H1 (cell line): ENCODE measurements around the gene MECR. TPM values are rescaled to one million over a fixed set of nuclear protein-coding genes. Genes with fewer than 3 reads are reported as not detected.

ENCODE experiments used
- CTCF ChIA-PET: fragments of 300-600 bp; sonication (Branson Sonifier 250); formaldehyde crosslinking; loops from one replicate; lab custom pipeline; 2021; ENCODE audit not compliant: partially characterized antibody; lab: Charles Lee
- POLR2A ChIA-PET: fragments of 300-600 bp; sonication (Branson Sonifier 250); formaldehyde crosslinking; loops from one replicate; lab custom pipeline; 2021; ENCODE audit warnings: inconsistent platforms; ENCODE audit not compliant: partially characterized antibody; lab: Charles Lee
- DNase-seq, 2 experiments: peaks; one replicate each; pipeline versions ENCODE4 v3.0.0 to v3.0.0-alpha.2; 2010 to 2022; ENCODE audit warnings: low spot score in 2 of 2, low read depth in 1 of 2, mixed read lengths in 1 of 2
- FAIRE-seq: peaks from 2 replicates; lab custom pipeline; 2011; peaks lifted over from hg19 to GRCh38; lab: Jason Lieb, UNC
- H2AFZ ChIP-seq: 2 replicates; pipeline ENCODE4 v1.8.1; 2012; ENCODE audit warnings: low read length, inconsistent platforms
- H2AK5ac ChIP-seq: 2 replicates; pipeline ENCODE4 v1.6.1; 2013; ENCODE audit warnings: low read depth, low read length
- H2BK120ac ChIP-seq: replicated peaks from 2 replicates; pipeline ENCODE3; 2013; ENCODE audit warnings: low read depth, low read length, inconsistent platforms
- H2BK12ac ChIP-seq: 2 replicates; pipeline ENCODE4 v1.6.1; 2013; ENCODE audit warnings: low read depth, low read length
- H2BK15ac ChIP-seq: 2 replicates; pipeline ENCODE4 v1.6.1; 2013; ENCODE audit warnings: low read length
- H2BK20ac ChIP-seq: 2 replicates; pipeline ENCODE4 v1.6.1; 2013; ENCODE audit warnings: low read length
- H2BK5ac ChIP-seq: 2 replicates; pipeline ENCODE4 v1.6.1; 2013; ENCODE audit warnings: low read depth, low read length
- H3K14ac ChIP-seq: 2 replicates; pipeline ENCODE4 v1.6.1; 2013; ENCODE audit warnings: inconsistent platforms; ENCODE audit not compliant: insufficient read length
- H3K18ac ChIP-seq: 2 replicates; pipeline ENCODE4 v1.6.1; 2013; ENCODE audit warnings: low read length; ENCODE audit errors: extremely low read depth
- H3K23ac ChIP-seq: 2 replicates; pipeline ENCODE4 v1.6.1; 2013; ENCODE audit warnings: inconsistent platforms; ENCODE audit not compliant: insufficient read length
- H3K23me2 ChIP-seq: 2 replicates; pipeline ENCODE4 v1.6.1; 2013; ENCODE audit warnings: low read depth, low read length
- H3K27ac ChIP-seq: 2 replicates; pipeline ENCODE4 v1.6.1; 2011; ENCODE audit warnings: low read depth, low read length, inconsistent platforms
- H3K27me3 ChIP-seq, 4 experiments: replicated peaks in 1 of 4; 1 replicate in 1 of 4; 2 replicates in 3 of 4; pipeline versions ENCODE4 v1.6.1 to v1.8.1; 2011 to 2013; ENCODE audit warnings: low read length in 3 of 4, mild to moderate bottlenecking in 3 of 4, inconsistent platforms in 2 of 4, mixed read lengths in 2 of 4, moderate library complexity in 1 of 4; ENCODE audit not compliant: control insufficient read depth in 3 of 4, insufficient read depth in 3 of 4; ENCODE audit errors: extremely low read depth in 1 of 4
- H3K36me3 ChIP-seq, 4 experiments: 2 replicates each; pipeline versions ENCODE4 v1.6.1 to v1.8.1; 2011 to 2013; ENCODE audit warnings: mild to moderate bottlenecking in 4 of 4, low read length in 3 of 4, moderate library complexity in 2 of 4, control low read depth in 1 of 4, inconsistent platforms in 1 of 4; ENCODE audit not compliant: insufficient read depth in 4 of 4, control insufficient read depth in 2 of 4
- H3K4ac ChIP-seq: replicated peaks from 2 replicates; pipeline ENCODE3; 2013; ENCODE audit warnings: low read length, low read depth, mixed read lengths, inconsistent platforms; ENCODE audit not compliant: insufficient read length
- H3K4me1 ChIP-seq, 4 experiments: replicated peaks in 1 of 4; 1 replicate in 1 of 4; 2 replicates in 3 of 4; pipeline versions ENCODE4 v1.6.1 to v1.8.1; 2011 to 2013; ENCODE audit warnings: low read length in 3 of 4, inconsistent platforms in 2 of 4, mixed read lengths in 1 of 4; ENCODE audit not compliant: insufficient read depth in 4 of 4, control insufficient read depth in 3 of 4
- H3K4me2 ChIP-seq, 2 experiments: 2 replicates each; pipeline versions ENCODE4 v1.6.1 to v1.8.1; 2011 to 2013; ENCODE audit warnings: low read depth in 2 of 2, low read length in 2 of 2, control low read depth in 1 of 2, inconsistent platforms in 1 of 2, mild to moderate bottlenecking in 1 of 2; ENCODE audit not compliant: insufficient read depth in 1 of 2
- H3K4me3 ChIP-seq, 4 experiments: fragments of 200-600, 300-600 bp in 1 of 4; sonication (generic), shearing (Covaris generic), sonication (Bioruptor Twin) in 1 of 4; 2 replicates each; pipeline versions ENCODE4 v1.5.1 to v1.8.1; 2011 to 2016; ENCODE audit warnings: low read length in 4 of 4, low read depth in 3 of 4, control low read depth in 2 of 4, inconsistent platforms in 2 of 4, mild to moderate bottlenecking in 2 of 4, mixed read lengths in 1 of 4, moderate library complexity in 1 of 4; ENCODE audit not compliant: insufficient read depth in 2 of 4; ENCODE audit errors: extremely low read depth in 1 of 4
- H3K56ac ChIP-seq: replicated peaks from 2 replicates; pipeline ENCODE3; 2013; ENCODE audit warnings: low read depth, mild to moderate bottlenecking, mixed read lengths, low read length, inconsistent platforms; ENCODE audit not compliant: insufficient read length
- H3K79me1 ChIP-seq: 2 replicates; pipeline ENCODE4 v1.6.1; 2013; ENCODE audit warnings: low read depth, low read length, control low read depth
- H3K79me2 ChIP-seq, 2 experiments: 2 replicates each; pipeline versions ENCODE4 v1.6.1 to v1.8.1; 2012 to 2013; ENCODE audit warnings: low read length in 2 of 2, mild to moderate bottlenecking in 2 of 2, inconsistent platforms in 1 of 2; ENCODE audit not compliant: insufficient read depth in 2 of 2, control insufficient read depth in 1 of 2
- H3K9ac ChIP-seq, 4 experiments: replicated peaks in 1 of 4; 1 replicate in 1 of 4; 2 replicates in 3 of 4; pipeline versions ENCODE4 v1.6.1 to v1.8.1; 2011 to 2013; ENCODE audit warnings: low read depth in 3 of 4, low read length in 3 of 4, control low read depth in 2 of 4, mild to moderate bottlenecking in 2 of 4, moderate library complexity in 2 of 4, inconsistent platforms in 1 of 4; ENCODE audit errors: extremely low read depth in 1 of 4
- H3K9me3 ChIP-seq, 2 experiments: 2 replicates each; pipeline versions ENCODE4 v1.6.1 to v1.8.1; 2012 to 2013; ENCODE audit warnings: mild to moderate bottlenecking in 2 of 2, moderate library complexity in 2 of 2, control low read depth in 1 of 2, inconsistent platforms in 1 of 2, low read depth in 1 of 2, low read length in 1 of 2, mixed read lengths in 1 of 2; ENCODE audit not compliant: insufficient read depth in 2 of 2
- H4K20me1 ChIP-seq, 2 experiments: replicated peaks in 1 of 2; 2 replicates each; pipeline versions ENCODE3 to v1.8.1; 2011 to 2013; ENCODE audit warnings: inconsistent platforms in 2 of 2, low read length in 2 of 2, mild to moderate bottlenecking in 1 of 2; ENCODE audit not compliant: insufficient read depth in 2 of 2, control insufficient read depth in 1 of 2
- H4K5ac ChIP-seq: 2 replicates; pipeline ENCODE4 v1.6.1; 2013; ENCODE audit warnings: low read length, low read depth, mixed read lengths, inconsistent platforms; ENCODE audit not compliant: insufficient read length
- H4K8ac ChIP-seq: 2 replicates; pipeline ENCODE4 v1.8.0; 2013; ENCODE audit warnings: mild to moderate bottlenecking, moderate library complexity, low read length, inconsistent platforms; ENCODE audit not compliant: insufficient read depth; ENCODE audit errors: extremely low read depth
- H4K91ac ChIP-seq: replicated peaks from 2 replicates; pipeline ENCODE3; 2013; ENCODE audit warnings: low read length, mixed read lengths, inconsistent platforms; ENCODE audit not compliant: insufficient read length
- EGR1 ChIP-seq: IDR thresholded peaks from 2 replicates; pipeline ENCODE4 v1.6.1; 2011; ENCODE audit warnings: low read depth, low read length, borderline replicate concordance
- GABPA ChIP-seq: IDR thresholded peaks from 2 replicates; pipeline ENCODE4 v1.6.1; 2011; ENCODE audit warnings: mild to moderate bottlenecking, low read length, moderate library complexity, borderline replicate concordance; ENCODE audit not compliant: insufficient read depth
- GTF2F1 ChIP-seq: IDR thresholded peaks from 2 replicates; pipeline ENCODE4 v1.6.1; 2012; ENCODE audit warnings: low read depth, low read length, improper control_type of control experiment, borderline replicate concordance
- KDM4A ChIP-seq: IDR thresholded peaks from one replicate; pipeline ENCODE4 v1.7.1; 2012; ENCODE audit warnings: low read depth, mild to moderate bottlenecking, moderate library complexity, low read length, inconsistent platforms; ENCODE audit not compliant: severe bottlenecking
- WGBS, 2 experiments: shearing (Covaris generic) in 1 of 2; methylation state at CpG; one replicate each; pipeline versions ENCODE4 v1.1.6 to v1.1.7; 2013 to 2015; ENCODE audit warnings: low lambda C conversion rate in 2 of 2, mixed read lengths in 2 of 2, inconsistent platforms in 1 of 2, low coverage in 1 of 2, missing lambda C conversion rate in 1 of 2; ENCODE audit not compliant: insufficient replicate concordance in 2 of 2, insufficient coverage in 1 of 2, insufficient read length in 1 of 2; ENCODE audit errors: extremely low coverage in 1 of 2, missing lambda C conversion rate in 1 of 2; 5-methylcytosine and 5-hydroxymethylcytosine counted together
- polyA plus RNA-seq, 7 experiments: library from polyadenylated mRNA; depleted of rRNA in 3 of 7; stranded (reverse) in 5 of 7; unstranded in 2 of 7; fragments of >200 nt in 5 of 7; fragments of 200-250 nt in 2 of 7; gene quantifications; 1 replicate in 5 of 7; 2 replicates in 1 of 7; 4 replicates in 1 of 7; pipeline versions ENCODE4 v1.2.1 to v1.2.3, GENCODE V29; 2011 to 2013; ENCODE audit warnings: missing spikeins in 2 of 7, mixed read lengths in 2 of 7
- total RNA-seq: library from RNA; stranded (reverse); fragmentation: NEBNext Ultra II Directional; extraction: Animal tissue kit (Norgen Biotek cat#: 25700); gene quantifications from 2 replicates; pipeline ENCODE4 v1.2.1, GENCODE V29; 2021

The MECR gene
- total and polyA plus RNA-seq, 2 of the 8 experiments (the other 6 are each of a cell fraction or from before 2014, with no cell fraction given), result 24.2 to 24.4 TPM

GRCh38 chr1:29266912-29267311 lies 36.2 kb upstream of the MECR start:
- POLR2A ChIA-PET, result interaction anchor here (1.3 to 2.1 kb wide), 3 partner anchors 10 to 27 kb away, joined by 3 to 5 read pairs (median 4); no protein-coding TSS in a partner anchor
- DNase-seq, result no peak
- H3K14ac ChIP-seq, result no peak overlapping the region
- H4K5ac ChIP-seq, result no peak overlapping the region
- no peaks in the 10 kb centered on the region for H3K79me2 ChIP-seq
- no peak overlapping the region for H3K4me2 ChIP-seq
- H3K27ac ChIP-seq, result no peak overlapping the region
- TF ChIP-seq GABPA, result no peak
- TF ChIP-seq GTF2F1, result no peak
- no peak for TF ChIP-seq KDM4A
- TF ChIP-seq EGR1, result no peak
- TF ChIP-seq, all 59 proteins: peak for 0
- Histone ChIP-seq H2BK20ac (no peak overlapping the region), H2BK5ac (no peak overlapping the region), H3K23ac (no peak overlapping the region), H3K18ac (no peak overlapping the region), H3K9me3 (no peaks in the 10 kb centered on the region; a peak in 1 of 4 replicates), H3K9ac (no peak overlapping the region; a peak in 2 of 7 replicates), H2BK12ac (0 out of 2 replicates have a peak overlapping the region, but pooled peaks have one; percentile 50), H2BK15ac (no peak overlapping the region), H4K91ac (no peak overlapping the region), H3K79me1 (no peaks in the 10 kb centered on the region), H2AFZ (no peak overlapping the region), H3K36me3 (no peaks in the 10 kb centered on the region; a peak in 1 of 8 replicates), H2BK120ac (no peak overlapping the region), H3K4me3 (no peak overlapping the region), H4K20me1 (no peaks in the 10 kb centered on the region), H3K56ac (no peak overlapping the region), H2AK5ac (no peak overlapping the region), H4K8ac (no peak overlapping the region), H3K4ac (no peak overlapping the region), H3K27me3 (no peaks in the 10 kb centered on the region), H3K23me2 (no peaks in the 10 kb centered on the region), H3K4me1 (peaks cover 4 to 12% (median 6%) of the 10 kb centered on the region in 4 experiments)
- WGBS, 2 experiments, result 92% methylated on average over 3 of the region's 3 CpGs; no CpG with 5 or more reads in 1 of the 2 experiments
- FAIRE-seq, result no peak
- CTCF ChIA-PET, result interaction anchor here (1.1 to 1.9 kb wide), 3 partner anchors 17 to 64 kb away, joined by 3 to 4 read pairs (median 4); no protein-coding TSS in a partner anchor
